GM19099 (cell line): ENCODE measurements around the gene DIP2C.

Experiments used
- POLR2A ChIP-seq: IDR thresholded peaks from 3 replicates; pipeline ENCODE4 v1.6.1; 2011; ENCODE audit warnings: low read depth; ENCODE audit not compliant: insufficient read length; ENCODE audit errors: extremely low read depth

The DIP2C gene

DNA sequence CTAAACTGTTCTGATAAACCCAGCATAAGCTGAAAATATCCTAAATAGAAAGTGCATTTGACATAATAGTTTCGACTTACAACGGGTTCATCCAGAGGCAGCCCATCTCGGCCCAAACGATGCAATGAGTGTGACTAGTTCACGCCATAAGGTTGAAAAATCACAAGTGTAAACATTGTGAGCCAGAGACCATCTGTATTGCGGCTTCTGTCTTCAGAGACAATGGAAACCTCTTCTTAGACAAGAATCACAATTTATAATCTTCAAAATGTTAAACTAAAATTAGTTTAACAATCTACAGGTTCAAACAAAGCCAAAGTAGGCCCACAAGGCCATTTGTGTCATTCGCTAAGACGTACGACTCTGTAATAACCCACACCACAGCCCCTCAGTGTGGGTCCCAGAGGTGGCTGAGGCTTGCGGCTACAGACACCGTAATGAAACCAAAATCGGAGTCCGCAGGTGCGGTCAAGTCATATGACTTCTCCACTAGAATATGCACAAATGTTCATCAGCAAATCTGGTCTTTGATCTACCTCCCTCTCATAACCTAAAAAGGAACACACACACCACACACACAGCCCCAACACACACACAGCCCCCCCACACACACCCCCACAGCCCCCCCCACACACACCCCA lies 81.8 kb downstream of the DIP2C start:
- TF ChIP-seq POLR2A, result no peak

DNA sequence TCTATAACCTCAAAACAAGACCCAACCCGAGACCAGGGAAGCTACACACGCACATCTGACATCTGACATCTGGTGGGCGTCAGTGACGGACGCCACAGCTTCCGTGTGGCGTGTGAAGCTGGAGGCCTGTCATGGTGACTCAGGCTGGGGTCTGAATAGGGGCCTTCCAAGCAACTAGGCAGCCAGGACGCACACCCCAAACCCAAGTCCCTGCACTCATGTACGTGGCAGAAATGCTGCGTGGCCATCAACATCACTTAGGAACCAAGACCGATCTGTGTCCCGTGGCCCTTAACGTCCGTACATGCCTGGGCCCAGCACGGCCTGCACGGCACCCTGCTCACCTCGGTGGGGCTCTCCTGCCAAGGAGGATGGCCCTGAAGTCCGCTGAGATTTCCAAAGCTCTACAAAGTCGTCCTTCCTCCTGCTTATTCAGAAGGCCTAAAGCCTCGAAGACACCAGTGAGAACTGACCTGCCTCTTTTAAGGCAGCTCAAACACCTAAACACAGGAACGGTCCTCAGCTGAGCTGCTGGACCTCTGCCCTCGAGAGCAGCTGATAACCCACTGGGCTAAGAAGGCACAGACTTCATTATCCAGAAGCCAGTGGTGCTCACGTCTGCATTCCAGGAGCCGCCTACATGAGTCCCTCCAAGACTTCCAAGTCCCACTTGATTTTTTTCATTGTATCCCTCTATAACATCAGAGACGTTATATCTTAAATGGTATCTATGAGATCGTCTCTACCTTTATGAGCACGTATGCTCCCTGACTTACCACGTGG lies 82.5 kb downstream of the DIP2C start:
- no peak for TF ChIP-seq POLR2A

DNA sequence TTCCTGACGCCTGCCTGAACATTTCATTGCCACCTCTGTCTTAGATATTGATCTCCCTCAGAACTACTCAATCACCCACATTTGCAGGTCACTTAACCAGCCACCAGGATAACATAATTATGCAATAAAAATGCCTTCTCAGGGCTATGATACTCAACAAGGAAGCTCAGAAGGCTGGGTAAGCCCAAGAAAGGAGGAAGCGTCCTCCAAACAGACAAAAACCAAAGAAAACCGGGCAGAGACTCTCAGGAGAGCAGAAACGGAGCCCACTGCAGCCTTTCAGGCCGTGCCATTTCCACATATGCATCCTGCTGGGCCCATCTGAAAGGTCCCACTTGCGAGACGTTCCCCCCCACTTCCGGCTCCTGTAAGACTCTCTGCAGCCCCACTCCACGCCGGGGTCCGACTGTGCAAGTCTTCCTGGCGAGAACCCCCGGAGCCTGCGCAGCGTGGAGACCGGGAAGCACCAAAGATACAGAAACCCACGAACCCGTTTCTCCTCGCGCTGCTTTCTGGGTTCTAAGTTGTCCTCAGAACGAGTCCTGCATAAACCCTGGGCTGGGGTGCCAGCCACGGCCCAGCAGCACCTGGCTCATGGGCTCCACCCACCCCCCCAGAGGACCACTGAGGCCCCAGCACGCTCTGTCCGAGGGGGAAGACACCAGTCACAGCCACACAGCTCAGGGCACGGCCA lies 83.7 kb downstream of the DIP2C start:
- TF ChIP-seq POLR2A, result no peak

GRCh38 chr10:604716-605631 lies 84.5 kb downstream of the DIP2C start:
- no peak for TF ChIP-seq POLR2A

- no peak for TF ChIP-seq POLR2A
Measured at GRCh38 chr10:603745-604144, 85.7 kb downstream of the DIP2C start.

- no peak for TF ChIP-seq POLR2A
Measured at GRCh38 chr10:602391-603005, 87.0 kb downstream of the DIP2C start.

DNA sequence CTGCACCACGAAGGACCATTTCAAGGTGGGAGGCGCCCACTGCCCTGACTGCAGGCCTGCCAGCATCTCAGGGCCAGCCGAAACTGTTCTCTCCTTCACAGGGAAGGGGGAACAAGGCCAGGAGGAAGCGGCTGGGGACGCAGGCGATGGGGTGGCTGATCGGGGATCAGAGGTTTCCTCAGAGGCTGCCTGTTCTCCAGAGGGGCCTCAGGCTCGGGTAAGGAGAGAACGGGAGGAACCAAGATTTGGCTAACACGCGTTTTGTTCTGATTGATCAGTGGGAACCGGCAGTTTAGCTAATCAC lies 87.9 kb downstream of the DIP2C start:
- no peak for TF ChIP-seq POLR2A

- no peak for TF ChIP-seq POLR2A
Measured at GRCh38 chr10:600876-601659, 88.4 kb downstream of the DIP2C start.

DNA sequence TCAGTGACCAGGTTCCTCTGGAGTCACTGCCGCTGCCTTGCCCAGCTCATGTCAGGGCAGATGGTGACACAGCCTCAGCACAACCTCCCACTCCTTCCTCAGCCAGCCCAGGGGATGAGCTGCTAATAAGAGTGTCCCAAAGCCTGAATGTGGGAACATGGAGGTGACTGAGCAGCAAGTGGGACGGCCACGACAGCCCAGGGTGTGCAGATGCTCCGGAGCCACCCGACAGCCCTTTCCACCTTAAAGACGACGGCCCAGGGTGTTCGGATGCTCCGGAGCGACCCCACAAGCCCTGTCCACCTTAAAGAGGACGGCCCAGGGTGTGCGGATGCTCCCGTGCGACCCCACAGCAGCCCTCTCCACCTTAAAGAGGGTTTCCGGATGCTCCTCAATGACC lies 89.2 kb downstream of the DIP2C start:
- no peak for TF ChIP-seq POLR2A

DNA sequence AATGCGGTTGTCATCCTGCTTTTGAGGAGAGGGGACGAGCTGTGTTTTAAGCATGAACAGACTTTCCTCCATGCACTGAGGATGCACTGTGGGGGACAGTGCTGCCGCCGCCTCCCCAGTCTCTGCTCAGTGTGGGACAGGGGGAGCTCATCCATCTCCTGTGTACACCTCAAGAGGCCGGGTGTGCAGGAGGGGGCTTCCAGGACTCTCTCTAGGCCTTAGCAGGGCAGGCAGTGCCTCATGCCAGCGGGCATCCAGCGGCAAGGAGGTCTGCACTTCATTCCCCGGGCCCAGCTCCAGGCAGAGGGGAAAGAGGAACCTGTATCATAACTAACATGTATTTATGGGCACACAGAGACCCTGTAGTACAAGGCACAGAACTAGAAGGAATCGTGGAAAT lies 89.7 kb downstream of the DIP2C start:
- TF ChIP-seq POLR2A, result no peak

GRCh38 chr10:598415-599170 lies 90.9 kb downstream of the DIP2C start:
- TF ChIP-seq POLR2A, result no peak

GRCh38 chr10:597976-598375 lies 91.5 kb downstream of the DIP2C start:
- no peak for TF ChIP-seq POLR2A

- TF ChIP-seq POLR2A, result no peak
Measured at GRCh38 chr10:596725-597345, 92.6 kb downstream of the DIP2C start.
